HepG2 (cell line): ENCODE measurements around the gene TBC1D1. TPM values are rescaled to one million over a fixed set of nuclear protein-coding genes. Genes with fewer than 3 reads are reported as not detected.

ENCODE experiments used
- CBX2 ChIP-seq, 2 experiments: fragments of 200-600 bp in 1 of 2; sonication (generic); formaldehyde crosslinking in 1 of 2; IDR thresholded peaks; 2 replicates each; pipeline versions ENCODE4 v1.7.0 to v1.8.1; 2018 to 2022; ENCODE audit warnings: low read depth in 2 of 2, low read length in 1 of 2, mild to moderate bottlenecking in 1 of 2, missing genetic modification reagents in 1 of 2
- CBX5 ChIP-seq: sonication (generic); formaldehyde crosslinking; IDR thresholded peaks from 2 replicates; pipeline ENCODE4 v1.4.0; 2020; ENCODE audit warnings: missing genetic modification reagents, borderline replicate concordance
- CTCF ChIP-seq: sonication (generic); formaldehyde crosslinking; IDR thresholded peaks from 2 replicates; pipeline ENCODE4 v1.5.0; 2020; ENCODE audit warnings: mild to moderate bottlenecking, missing genetic modification reagents, moderate library complexity
- KLF11 ChIP-seq: IDR thresholded peaks from 2 replicates; pipeline ENCODE4 v1.6.1; 2016; ENCODE audit warnings: missing compliant biosample characterization
- MAF1 ChIP-seq: sonication (generic); formaldehyde crosslinking; IDR thresholded peaks from 2 replicates; pipeline ENCODE4 v1.5.0; 2020; ENCODE audit warnings: missing genetic modification reagents, borderline replicate concordance
- NR2F1 ChIP-seq, 2 experiments: fragments of 450-650 bp in 1 of 2; formaldehyde crosslinking in 1 of 2; IDR thresholded peaks; 2 replicates each; pipeline versions ENCODE4 v1.5.0 to v1.6.1; 2016 to 2020; ENCODE audit warnings: mild to moderate bottlenecking in 1 of 2, missing compliant biosample characterization in 1 of 2, missing genetic modification reagents in 1 of 2, moderate library complexity in 1 of 2
- RFX5 ChIP-seq: IDR thresholded peaks from 2 replicates; pipeline ENCODE4 v1.6.1; 2011; ENCODE audit warnings: low read depth, low read length, improper control_type of control experiment
- ZBED4 ChIP-seq: sonication (generic); formaldehyde crosslinking; IDR thresholded peaks from 2 replicates; pipeline ENCODE4 v1.4.0; 2020; ENCODE audit warnings: missing genetic modification reagents, borderline replicate concordance
- ZFX ChIP-seq: sonication (generic); formaldehyde crosslinking; IDR thresholded peaks from 2 replicates; pipeline ENCODE4 v1.4.0; 2020; ENCODE audit warnings: mild to moderate bottlenecking, low read depth, missing genetic modification reagents, moderate library complexity
- ZNF451 ChIP-seq: sonication (generic); formaldehyde crosslinking; IDR thresholded peaks from 2 replicates; pipeline ENCODE4 v1.5.0; 2020; ENCODE audit warnings: mild to moderate bottlenecking, missing genetic modification reagents
- ZNF501 ChIP-seq: sonication (generic); formaldehyde crosslinking; IDR thresholded peaks from 2 replicates; pipeline ENCODE4 v1.5.1; 2020; ENCODE audit warnings: mild to moderate bottlenecking, moderate library complexity, missing genetic modification reagents
- ZNF672 ChIP-seq: sonication (generic); formaldehyde crosslinking; IDR thresholded peaks from 2 replicates; pipeline ENCODE4 v1.8.1; 2022; ENCODE audit warnings: missing genetic modification reagents
- ZNF703 ChIP-seq: sonication (generic); formaldehyde crosslinking; IDR thresholded peaks from 2 replicates; pipeline ENCODE4 v1.5.1; 2020; ENCODE audit warnings: missing genetic modification reagents, mild to moderate bottlenecking, moderate library complexity, borderline replicate concordance
- ZNF720 ChIP-seq: sonication (generic); formaldehyde crosslinking; IDR thresholded peaks from 2 replicates; pipeline ENCODE4 v1.4.0; 2020; ENCODE audit warnings: missing genetic modification reagents
- ZNF782 ChIP-seq: sonication (generic); formaldehyde crosslinking; IDR thresholded peaks from 2 replicates; pipeline ENCODE4 v1.4.0; 2020; ENCODE audit warnings: missing genetic modification reagents, mild to moderate bottlenecking, borderline replicate concordance
- polyA plus RNA-seq, 8 experiments: library from polyadenylated mRNA; depleted of rRNA in 3 of 8; stranded (reverse) in 7 of 8; unstranded in 1 of 8; fragments of >200 nt; fragmentation: Illumina TruSeq in 4 of 8; extraction: Trizol in 4 of 8; gene quantifications; 2 replicates each; pipeline versions ENCODE4 v1.2.1 to v1.2.3, GENCODE V29; 2011 to 2016; ENCODE audit warnings: low read depth in 4 of 8, missing spikeins in 1 of 8, mixed read lengths in 1 of 8; ENCODE audit not compliant: insufficient read depth in 1 of 8
- total RNA-seq, 5 experiments: library from RNA; depleted of rRNA; stranded (reverse); fragments of >200 nt; fragmentation: Illumina TruSeq; extraction: Trizol; gene quantifications; 2 replicates each; pipeline ENCODE4 v1.2.3, GENCODE V29; 2016; ENCODE audit warnings: low read depth in 1 of 5
- TF ChIP-seq, protein P1 (sequence below): sonication (generic); formaldehyde crosslinking; IDR thresholded peaks from 2 replicates; pipeline ENCODE4 v1.4.0; 2020; ENCODE audit warnings: missing genetic modification reagents
- TF ChIP-seq, protein P2 (sequence below): sonication (generic); IDR thresholded peaks from 2 replicates; pipeline ENCODE4 v1.6.1; 2016; ENCODE audit warnings: low read depth, borderline replicate concordance

The TBC1D1 gene
- total and polyA plus RNA-seq, 2 of the 13 experiments (the other 11 are each of a cell fraction or from before 2014, with no cell fraction given): 37.3 to 62.8 TPM

DNA sequence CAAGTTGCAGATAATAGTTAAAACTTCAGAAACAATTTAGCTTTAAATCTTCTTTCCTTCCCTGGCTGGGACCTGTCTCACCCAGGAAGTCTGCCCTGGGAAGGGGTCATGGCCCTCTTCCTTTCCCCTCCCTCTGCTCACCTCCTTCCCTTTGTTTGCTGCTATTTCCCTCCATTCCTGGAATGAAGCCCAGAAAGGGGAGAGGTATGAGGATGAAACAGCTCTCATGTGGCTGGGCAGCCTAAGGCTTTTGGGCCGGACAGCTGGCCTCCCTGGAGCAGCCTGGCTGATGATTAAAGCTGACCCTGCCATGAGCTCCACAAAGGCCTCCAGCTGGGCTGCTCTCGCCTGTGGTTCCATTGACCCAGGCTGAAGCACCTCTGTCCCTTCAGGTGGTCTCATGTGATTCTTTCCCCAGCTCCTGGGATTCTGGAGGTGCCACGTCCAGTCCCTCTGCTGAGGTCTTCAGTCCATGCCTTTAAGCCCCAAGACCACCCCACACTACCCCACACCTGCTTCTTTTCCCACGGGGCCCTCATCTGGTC is 271.4 kb downstream of the TBC1D1 start (continued):
- no peak for TF ChIP-seq ZNF782 (CRISPR knock-in tag)
- no peak; the same call in 1 of the 2 replicates for TF ChIP-seq CTCF (CRISPR knock-in tag)
- TF ChIP-seq, protein P1, sequence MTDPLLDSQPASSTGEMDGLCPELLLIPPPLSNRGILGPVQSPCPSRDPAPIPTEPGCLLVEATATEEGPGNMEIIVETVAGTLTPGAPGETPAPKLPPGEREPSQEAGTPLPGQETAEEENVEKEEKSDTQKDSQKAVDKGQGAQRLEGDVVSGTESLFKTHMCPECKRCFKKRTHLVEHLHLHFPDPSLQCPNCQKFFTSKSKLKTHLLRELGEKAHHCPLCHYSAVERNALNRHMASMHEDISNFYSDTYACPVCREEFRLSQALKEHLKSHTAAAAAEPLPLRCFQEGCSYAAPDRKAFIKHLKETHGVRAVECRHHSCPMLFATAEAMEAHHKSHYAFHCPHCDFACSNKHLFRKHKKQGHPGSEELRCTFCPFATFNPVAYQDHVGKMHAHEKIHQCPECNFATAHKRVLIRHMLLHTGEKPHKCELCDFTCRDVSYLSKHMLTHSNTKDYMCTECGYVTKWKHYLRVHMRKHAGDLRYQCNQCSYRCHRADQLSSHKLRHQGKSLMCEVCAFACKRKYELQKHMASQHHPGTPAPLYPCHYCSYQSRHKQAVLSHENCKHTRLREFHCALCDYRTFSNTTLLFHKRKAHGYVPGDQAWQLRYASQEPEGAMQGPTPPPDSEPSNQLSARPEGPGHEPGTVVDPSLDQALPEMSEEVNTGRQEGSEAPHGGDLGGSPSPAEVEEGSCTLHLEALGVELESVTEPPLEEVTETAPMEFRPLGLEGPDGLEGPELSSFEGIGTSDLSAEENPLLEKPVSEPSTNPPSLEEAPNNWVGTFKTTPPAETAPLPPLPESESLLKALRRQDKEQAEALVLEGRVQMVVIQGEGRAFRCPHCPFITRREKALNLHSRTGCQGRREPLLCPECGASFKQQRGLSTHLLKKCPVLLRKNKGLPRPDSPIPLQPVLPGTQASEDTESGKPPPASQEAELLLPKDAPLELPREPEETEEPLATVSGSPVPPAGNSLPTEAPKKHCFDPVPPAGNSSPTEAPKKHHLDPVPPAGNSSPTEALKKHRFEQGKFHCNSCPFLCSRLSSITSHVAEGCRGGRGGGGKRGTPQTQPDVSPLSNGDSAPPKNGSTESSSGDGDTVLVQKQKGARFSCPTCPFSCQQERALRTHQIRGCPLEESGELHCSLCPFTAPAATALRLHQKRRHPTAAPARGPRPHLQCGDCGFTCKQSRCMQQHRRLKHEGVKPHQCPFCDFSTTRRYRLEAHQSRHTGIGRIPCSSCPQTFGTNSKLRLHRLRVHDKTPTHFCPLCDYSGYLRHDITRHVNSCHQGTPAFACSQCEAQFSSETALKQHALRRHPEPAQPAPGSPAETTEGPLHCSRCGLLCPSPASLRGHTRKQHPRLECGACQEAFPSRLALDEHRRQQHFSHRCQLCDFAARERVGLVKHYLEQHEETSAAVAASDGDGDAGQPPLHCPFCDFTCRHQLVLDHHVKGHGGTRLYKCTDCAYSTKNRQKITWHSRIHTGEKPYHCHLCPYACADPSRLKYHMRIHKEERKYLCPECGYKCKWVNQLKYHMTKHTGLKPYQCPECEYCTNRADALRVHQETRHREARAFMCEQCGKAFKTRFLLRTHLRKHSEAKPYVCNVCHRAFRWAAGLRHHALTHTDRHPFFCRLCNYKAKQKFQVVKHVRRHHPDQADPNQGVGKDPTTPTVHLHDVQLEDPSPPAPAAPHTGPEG (CRISPR knock-in tag): no peak
- TF ChIP-seq ZNF703 (CRISPR knock-in tag): no peak
- no peak for TF ChIP-seq ZNF720 (CRISPR knock-in tag)
- TF ChIP-seq ZFX (CRISPR knock-in tag): peak; percentile 91
- TF ChIP-seq ZNF501: 0 out of 2 replicates have a peak, but pooled peaks have one; percentile 56
- TF ChIP-seq NR2F1 (CRISPR knock-in tag; IDR thresholded peaks at IDR 0.05): peak; percentile 77 to 86
- TF ChIP-seq KLF11: peak; percentile 92
- TF ChIP-seq ZBED4 (CRISPR knock-in tag): peak; percentile 93; the same call in 1 of the 2 replicates
- TF ChIP-seq CBX2 (IDR thresholded peaks at IDR 0.05; ENCODE audit: low read depth, low read length): no peak
- no peak for TF ChIP-seq CBX2 (CRISPR knock-in tag; IDR thresholded peaks at IDR 0.05; ENCODE audit: low read depth)
- TF ChIP-seq MAF1 (CRISPR knock-in tag): no peak
- peak; percentile 87; the same call in 1 of the 2 replicates for TF ChIP-seq CBX5 (CRISPR knock-in tag)
- TF ChIP-seq RFX5: no peak
- TF ChIP-seq, protein P2, sequence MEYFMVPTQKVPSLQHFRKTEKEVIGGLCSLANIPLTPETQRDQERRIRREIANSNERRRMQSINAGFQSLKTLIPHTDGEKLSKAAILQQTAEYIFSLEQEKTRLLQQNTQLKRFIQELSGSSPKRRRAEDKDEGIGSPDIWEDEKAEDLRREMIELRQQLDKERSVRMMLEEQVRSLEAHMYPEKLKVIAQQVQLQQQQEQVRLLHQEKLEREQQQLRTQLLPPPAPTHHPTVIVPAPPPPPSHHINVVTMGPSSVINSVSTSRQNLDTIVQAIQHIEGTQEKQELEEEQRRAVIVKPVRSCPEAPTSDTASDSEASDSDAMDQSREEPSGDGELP: peak; percentile 95
- no peak for TF ChIP-seq ZNF672 (CRISPR knock-in tag)
- TF ChIP-seq ZNF451 (CRISPR knock-in tag): peak; percentile 13; the same call in 1 of the 2 replicates
